Measurements from ENCODE around the gene TFCP2L1.

Gene TFCP2L1

GRCh38 chr2:121167411-121167810, 117.6 kb downstream of the TFCP2L1 start:
- DNase-seq = no peak
